GM21737 (cell line): ENCODE results near the gene ZNF765.
"Not testable (repeated sequence)": the region's sequence is repeated elsewhere in the genome, so short reads cannot be mapped to it uniquely, and the experiment has no call there.

Experiments
- ATAC-seq: cut with Tn5 transposase; IDR thresholded peaks from one replicate; pipeline ENCODE4 v1.9.1; 2021; ENCODE audit warnings: mild to moderate bottlenecking, moderate library complexity; ENCODE audit not compliant: unreplicated experiment

Gene ZNF765

GRCh38 chr19:53394974-53395839 is at the start of gene ZNF765:
Gene ZNF765 (plus strand): TSS chr19:53395149. CDS start chr19:53398016, 2,867 bp downstream.
- peak; percentile 96 for ATAC-seq

- no peak for ATAC-seq
Observed at GRCh38 chr19:53355739-53356138, 39.2 kb upstream of the ZNF765 start.

- ATAC-seq, result no peak
Observed at GRCh38 chr19:53357821-53358581, 36.9 kb upstream of the ZNF765 start.

GRCh38 chr19:53360056-53360455 is 34.9 kb upstream of the ZNF765 start:
- not testable (repeated sequence) for ATAC-seq

GRCh38 chr19:53365134-53365898 is 29.6 kb upstream of the ZNF765 start, which contains the start of gene ZNF525:
Gene ZNF525 (plus strand): TSS chr19:53365705. CDS start chr19:53372282, 6,577 bp downstream.
- peak; percentile 99 for ATAC-seq

GRCh38 chr19:53365899-53366493 is 29.0 kb upstream of the ZNF765 start:
- peak; percentile 32 for ATAC-seq

GRCh38 chr19:53372196-53372595 is 22.8 kb upstream of the ZNF765 start:
- ATAC-seq, result no peak

- no peak for ATAC-seq
Observed at GRCh38 chr19:53374288-53374687, 20.7 kb upstream of the ZNF765 start.

GRCh38 chr19:53374743-53375142 is 20.2 kb upstream of the ZNF765 start:
- no peak for ATAC-seq

- no peak for ATAC-seq
Observed at GRCh38 chr19:53381376-53381775, 13.6 kb upstream of the ZNF765 start.

GRCh38 chr19:53388168-53388567 is 6.8 kb upstream of the ZNF765 start:
- no peak for ATAC-seq

- no peak for ATAC-seq
Observed at GRCh38 chr19:53388904-53389303, 6.0 kb upstream of the ZNF765 start.

- no peak for ATAC-seq
Observed at GRCh38 chr19:53389571-53389970, 5.4 kb upstream of the ZNF765 start.

GRCh38 chr19:53389978-53390377 is 5.0 kb upstream of the ZNF765 start:
- ATAC-seq, result no peak

GRCh38 chr19:53394522-53394973 is 401 bp upstream of the ZNF765 start:
- peak; percentile 7 for ATAC-seq

GRCh38 chr19:53395840-53396524 is 1.0 kb downstream of the ZNF765 start:
- ATAC-seq, result not testable (repeated sequence)

GRCh38 chr19:53396525-53396868 is 1.5 kb downstream of the ZNF765 start:
- ATAC-seq, result no peak

GRCh38 chr19:53397918-53398317 is 3.0 kb downstream of the ZNF765 start:
- ATAC-seq, result not testable (repeated sequence)

- ATAC-seq, result no peak
Observed at GRCh38 chr19:53409505-53410204, 14.7 kb downstream of the ZNF765 start.
